HepG2 (cell line): Measurements from ENCODE around the gene CST3. TPM values are rescaled to one million over a fixed set of nuclear protein-coding genes. Genes with fewer than 3 reads are reported as not detected.
A peak's percentile ranks its signal among the peaks of the same experiment; 100 is the strongest.

Experiments used
- ATAC-seq: fragments of 200-7000 bp; cut with Tn5 transposase; 3 replicates; pipeline ENCODE4 v1.9.1; 2020; ENCODE audit warnings: mild to moderate bottlenecking, moderate library complexity
- BruUV-seq: library from RNA; stranded (reverse); fragments of 400-500 nt; replicated peaks from 2 replicates; lab custom pipeline; 2021; lab: Mats Ljungman, UMichigan
- CTCF ChIA-PET: fragments of 300-600 bp; formaldehyde crosslinking; extraction: SDS; loops from one replicate; lab custom pipeline; 2021; ENCODE audit warnings: low total read pairs, inconsistent platforms, low intra/inter-chr PET ratio; lab: Yijun Ruan, JAX
- POLR2A ChIA-PET: fragments of 350-600 bp; sonication (Branson Sonifier 250); formaldehyde crosslinking; loops from one replicate; lab custom pipeline; 2020; ENCODE audit warnings: antibody characterized with exemption, inconsistent platforms; lab: Yijun Ruan, JAX
- DNase-seq: peaks from one replicate; pipeline ENCODE4 v3.0.0-alpha.2; 2015; ENCODE audit warnings: low spot score
- FAIRE-seq: peaks from 3 replicates; lab custom pipeline; 2011; peaks lifted over from hg19 to GRCh38; lab: Jason Lieb, UNC
- H2AFZ ChIP-seq: one replicate; pipeline ENCODE4 v1.6.1; 2011; ENCODE audit warnings: low read length, inconsistent platforms
- H3K27ac ChIP-seq: fragments of 300-600 bp; 3 replicates; pipeline ENCODE4 v1.8.0; 2011; ENCODE audit warnings: mixed run types, mild to moderate bottlenecking, mixed read lengths, low read length, inconsistent platforms; ENCODE audit not compliant: insufficient read depth; ENCODE audit errors: extremely low read length
- H3K27me3 ChIP-seq, 2 experiments: fragments of 200-600 bp in 1 of 2; 2 replicates in 1 of 2; 3 replicates in 1 of 2; pipeline versions ENCODE4 v1.6.0 to v1.8.0; 2011; ENCODE audit warnings: low read length in 2 of 2, mild to moderate bottlenecking in 2 of 2, moderate library complexity in 2 of 2, inconsistent platforms in 1 of 2; ENCODE audit not compliant: insufficient read depth in 2 of 2, control insufficient read depth in 1 of 2
- H3K36me3 ChIP-seq, 2 experiments: fragments of 200-600 bp in 1 of 2; replicated peaks in 1 of 2; 2 replicates in 1 of 2; 3 replicates in 1 of 2; pipeline versions ENCODE4 v1.5.1 to v1.8.0; 2011; ENCODE audit warnings: low read length in 2 of 2, inconsistent platforms in 1 of 2; ENCODE audit not compliant: insufficient read depth in 2 of 2, control insufficient read depth in 1 of 2
- H3K4me1 ChIP-seq: 2 replicates; pipeline ENCODE4 v1.5.1; 2012; ENCODE audit warnings: low read length, inconsistent platforms; ENCODE audit not compliant: insufficient read depth
- H3K4me2 ChIP-seq: 2 replicates; pipeline ENCODE4 v1.6.0; 2011; ENCODE audit warnings: low read depth, low read length, inconsistent platforms
- H3K4me3 ChIP-seq, 3 experiments: fragments of 200-600 bp in 1 of 3; sonication (generic), shearing (Covaris generic) in 1 of 3; replicated peaks in 1 of 3; 2 replicates each; pipeline ENCODE4 v1.5.1; 2011 to 2016; ENCODE audit warnings: low read length in 3 of 3, inconsistent platforms in 2 of 3, low read depth in 2 of 3, mild to moderate bottlenecking in 2 of 3, control low read depth in 1 of 3, mixed read lengths in 1 of 3; ENCODE audit not compliant: insufficient read depth in 1 of 3
- H3K79me2 ChIP-seq: one replicate; pipeline ENCODE4 v1.6.1; 2011; ENCODE audit warnings: low read length, inconsistent platforms; ENCODE audit not compliant: insufficient read depth
- H3K9ac ChIP-seq: 2 replicates; pipeline ENCODE4 v1.6.0; 2011; ENCODE audit warnings: mild to moderate bottlenecking, low read depth, low read length, inconsistent platforms; ENCODE audit not compliant: insufficient read depth
- H3K9me3 ChIP-seq: 2 replicates; pipeline ENCODE4 v1.5.1; 2012; ENCODE audit warnings: mild to moderate bottlenecking, low read length
- H4K20me1 ChIP-seq: 2 replicates; pipeline ENCODE4 v1.6.0; 2011; ENCODE audit warnings: inconsistent platforms, mild to moderate bottlenecking, low read length, moderate library complexity; ENCODE audit not compliant: insufficient read depth
- FOXC1 ChIP-seq: sonication (generic); formaldehyde crosslinking; IDR thresholded peaks from 2 replicates; pipeline ENCODE4 v1.8.0; 2022; ENCODE audit warnings: mild to moderate bottlenecking, missing genetic modification reagents, borderline replicate concordance
- MATR3 ChIP-seq: sonication (generic); formaldehyde crosslinking; IDR thresholded peaks from 2 replicates; pipeline ENCODE4 v1.4.0; 2020; ENCODE audit warnings: missing genetic modification reagents
- MEIS1 ChIP-seq: sonication (generic); formaldehyde crosslinking; IDR thresholded peaks from 2 replicates; pipeline ENCODE4 v1.9.0; 2021; ENCODE audit warnings: mild to moderate bottlenecking, missing genetic modification reagents, moderate library complexity, borderline replicate concordance
- RXRB ChIP-seq: IDR thresholded peaks from 2 replicates; pipeline ENCODE4 v1.6.1; 2016; ENCODE audit warnings: borderline replicate concordance, missing genetic modification reagents, missing compliant biosample characterization
- ZNF598 ChIP-seq: sonication (generic); formaldehyde crosslinking; IDR thresholded peaks from 2 replicates; pipeline ENCODE4 v1.5.1; 2020; ENCODE audit warnings: mild to moderate bottlenecking, missing genetic modification reagents, borderline replicate concordance
- ZSCAN22 ChIP-seq: sonication (generic); formaldehyde crosslinking; IDR thresholded peaks from 2 replicates; pipeline ENCODE4 v1.4.0; 2020; ENCODE audit warnings: mild to moderate bottlenecking, missing genetic modification reagents
- ZZZ3 ChIP-seq: sonication (generic); formaldehyde crosslinking; IDR thresholded peaks from 2 replicates; pipeline ENCODE4 v1.4.0; 2020; ENCODE audit warnings: missing genetic modification reagents, mild to moderate bottlenecking, borderline replicate concordance
- WGBS: methylation state at CpG from one replicate; pipeline ENCODE4 v1.1.6; 2017; ENCODE audit warnings: low lambda C conversion rate; 5-methylcytosine and 5-hydroxymethylcytosine counted together
- in situ Hi-C: cut with HindIII; loops from 2 replicates; pipeline ENCODE4 v1.10.0; 2017; ENCODE audit warnings: low pct_unique_long_range_greater_than_20kb; ENCODE audit not compliant: extremely low pct_ligation_motif_present
- intact Hi-C: fragments of 100-400 bp; cut with micrococcal nuclease; formaldehyde crosslinking; loops from one replicate; pipeline ENCODE4 v1.10.0; 2022; ENCODE audit not compliant: unreplicated experiment
- polyA plus RNA-seq, 8 experiments: library from polyadenylated mRNA; depleted of rRNA in 3 of 8; stranded (reverse) in 7 of 8; unstranded in 1 of 8; fragments of >200 nt; fragmentation: Illumina TruSeq in 4 of 8; extraction: Trizol in 4 of 8; gene quantifications; 2 replicates each; pipeline versions ENCODE4 v1.2.1 to v1.2.3, GENCODE V29; 2011 to 2016; ENCODE audit warnings: low read depth in 4 of 8, missing spikeins in 1 of 8, mixed read lengths in 1 of 8; ENCODE audit not compliant: insufficient read depth in 1 of 8
- total RNA-seq, 5 experiments: library from RNA; depleted of rRNA; stranded (reverse); fragments of >200 nt; fragmentation: Illumina TruSeq; extraction: Trizol; gene quantifications; 2 replicates each; pipeline ENCODE4 v1.2.3, GENCODE V29; 2016; ENCODE audit warnings: low read depth in 1 of 5
- TF ChIP-seq, protein P1 (sequence below): sonication (generic); formaldehyde crosslinking; conservative IDR thresholded peaks from 2 replicates; pipeline ENCODE4 v1.4.0; 2020; ENCODE audit warnings: missing genetic modification reagents
- TF ChIP-seq, protein P2 (sequence below): sonication (generic); formaldehyde crosslinking; IDR thresholded peaks from 2 replicates; pipeline ENCODE4 v1.4.0; 2020; ENCODE audit warnings: missing genetic modification reagents
- TF ChIP-seq, protein P3 (sequence below): sonication (generic); formaldehyde crosslinking; IDR thresholded peaks from 2 replicates; pipeline ENCODE4 v1.5.1; 2020; ENCODE audit warnings: missing genetic modification reagents, mild to moderate bottlenecking, borderline replicate concordance
- TF ChIP-seq, protein P4 (sequence below): IDR thresholded peaks from 2 replicates; pipeline ENCODE4 v1.4.0; 2020; ENCODE audit warnings: mild to moderate bottlenecking, missing genetic modification reagents

CST3 gene
- total and polyA plus RNA-seq, 2 of the 13 experiments (the other 11 are each of a cell fraction or from before 2014, with no cell fraction given): 690 to 1,005 TPM

DNA sequence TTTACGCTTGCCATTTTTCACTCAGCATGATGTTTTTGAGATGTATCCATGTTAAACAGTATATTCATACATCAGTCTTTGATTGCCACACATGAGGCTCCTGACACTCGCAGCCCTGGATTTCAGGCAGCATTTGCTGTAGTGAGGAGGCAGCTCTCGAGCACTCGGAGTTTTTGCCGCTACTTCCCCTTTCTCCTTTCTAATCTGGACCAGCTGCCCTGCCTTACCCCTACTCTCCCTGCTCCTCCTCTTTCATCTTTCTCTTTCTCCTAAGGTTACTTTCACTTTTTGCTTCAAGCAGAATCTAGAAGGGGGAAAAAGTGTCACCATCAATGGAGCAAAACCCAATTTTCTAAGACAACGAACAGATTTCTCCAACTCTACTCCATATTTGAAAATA lies 5.9 kb upstream of the CST3 start (continued):
- TF ChIP-seq, protein P1, sequence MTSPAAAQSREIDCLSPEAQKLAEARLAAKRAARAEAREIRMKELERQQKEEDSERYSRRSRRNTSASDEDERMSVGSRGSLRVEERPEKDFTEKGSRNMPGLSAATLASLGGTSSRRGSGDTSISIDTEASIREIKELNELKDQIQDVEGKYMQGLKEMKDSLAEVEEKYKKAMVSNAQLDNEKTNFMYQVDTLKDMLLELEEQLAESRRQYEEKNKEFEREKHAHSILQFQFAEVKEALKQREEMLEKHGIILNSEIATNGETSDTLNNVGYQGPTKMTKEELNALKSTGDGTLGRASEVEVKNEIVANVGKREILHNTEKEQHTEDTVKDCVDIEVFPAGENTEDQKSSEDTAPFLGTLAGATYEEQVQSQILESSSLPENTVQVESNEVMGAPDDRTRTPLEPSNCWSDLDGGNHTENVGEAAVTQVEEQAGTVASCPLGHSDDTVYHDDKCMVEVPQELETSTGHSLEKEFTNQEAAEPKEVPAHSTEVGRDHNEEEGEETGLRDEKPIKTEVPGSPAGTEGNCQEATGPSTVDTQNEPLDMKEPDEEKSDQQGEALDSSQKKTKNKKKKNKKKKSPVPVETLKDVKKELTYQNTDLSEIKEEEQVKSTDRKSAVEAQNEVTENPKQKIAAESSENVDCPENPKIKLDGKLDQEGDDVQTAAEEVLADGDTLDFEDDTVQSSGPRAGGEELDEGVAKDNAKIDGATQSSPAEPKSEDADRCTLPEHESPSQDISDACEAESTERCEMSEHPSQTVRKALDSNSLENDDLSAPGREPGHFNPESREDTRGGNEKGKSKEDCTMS (CRISPR knock-in tag): no peak
- no peak for TF ChIP-seq MATR3 (CRISPR knock-in tag)

DNA sequence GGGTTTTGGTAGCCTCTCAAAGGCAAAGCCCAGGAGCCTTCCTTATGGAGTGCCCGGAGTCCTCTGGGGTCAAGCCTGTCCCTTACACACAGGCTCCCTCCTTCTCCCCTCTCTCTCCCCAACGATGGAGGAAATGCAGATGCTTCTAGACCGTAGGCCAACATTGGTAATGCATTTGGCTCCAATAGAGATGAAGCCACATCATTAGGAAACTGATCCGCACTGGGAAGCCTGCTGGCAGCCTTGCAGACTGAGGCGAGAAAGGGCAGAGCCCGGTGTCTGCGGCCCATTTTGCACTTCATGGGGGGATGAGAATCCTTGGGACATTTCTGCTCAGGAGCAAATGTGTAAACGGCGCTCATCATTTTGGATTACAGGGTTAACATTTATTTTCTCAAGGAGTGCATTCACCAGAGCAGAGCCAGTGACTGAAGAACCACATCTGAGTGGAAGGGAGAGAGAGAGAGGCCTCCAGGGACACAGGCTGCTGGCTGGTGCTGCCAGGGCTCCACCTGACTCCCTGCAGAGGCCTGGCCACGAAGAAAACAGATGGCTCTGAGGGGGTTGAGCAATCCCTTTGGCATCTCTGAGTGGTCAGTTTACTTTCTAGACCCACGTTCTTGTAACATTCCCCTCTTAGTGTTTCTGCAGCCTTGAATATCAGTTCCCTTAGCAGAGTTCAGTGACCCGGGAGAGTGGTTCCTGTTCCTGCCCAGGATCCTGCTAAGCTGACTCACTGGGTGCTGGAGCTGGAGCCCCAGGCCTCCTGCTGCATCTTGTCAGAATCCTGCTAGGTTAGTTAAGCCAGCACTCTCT lies 4.4 kb upstream of the CST3 start:
- H3K79me2 ChIP-seq: peaks cover 5% of the 10 kb centered on the region
- H4K20me1 ChIP-seq: no peaks in the 10 kb centered on the region
- POLR2A ChIA-PET: interaction anchor here (0.9 to 18.0 kb wide), 10 partner anchors 9 to 221 kb away, joined by 3 to 543 read pairs (median 6); partner anchors contain the start of gene NAPB
- peak overlapping the region; percentile 4; the same call in 1 of the 2 replicates for H3K9ac ChIP-seq
- no peak for FAIRE-seq
- no peak for DNase-seq
- H3K4me2 ChIP-seq: peak overlapping the region; percentile 33; the same call in 1 of the 2 replicates
- H3K9me3 ChIP-seq: no peaks in the 10 kb centered on the region
- 62% methylated on average over 11 of the region's 12 CpGs for WGBS
- H2AFZ ChIP-seq: no peak overlapping the region
- CTCF ChIA-PET: interaction anchor here (1.8 to 2.1 kb wide), 2 partner anchors 24 to 26 kb away, joined by 4 to 9 read pairs; no protein-coding TSS in a partner anchor
- H3K27ac ChIP-seq: no peak overlapping the region
- no peaks in the 10 kb centered on the region for H3K36me3 ChIP-seq
- in situ Hi-C loops: no loop called here
- H3K4me3 ChIP-seq: no peak overlapping the region
- ATAC-seq: no peak
- no TSS peak for BruUV-seq
- intact Hi-C loops: loop anchor here (1.0 kb wide), 1 partner anchor 8 kb away; no protein-coding TSS in a partner anchor
- H3K27me3 ChIP-seq: no peaks in the 10 kb centered on the region; a peak in 1 of 5 replicates
- peaks cover 55% of the 10 kb centered on the region for H3K4me1 ChIP-seq
- TF ChIP-seq FOXC1 (0 out of 2 replicates have a peak, but pooled peaks have one; percentile 23), RXRB (peak; percentile 53; the same call in 1 of the 2 replicates), MEIS1 (CRISPR knock-in tag) (peak; percentile 58; the same call in 1 of the 2 replicates), ZSCAN22 (CRISPR knock-in tag) (no peak), ZZZ3 (no peak), ZNF598 (CRISPR knock-in tag) (no peak; the same call in 1 of the 2 replicates)
- TF ChIP-seq, protein P2, sequence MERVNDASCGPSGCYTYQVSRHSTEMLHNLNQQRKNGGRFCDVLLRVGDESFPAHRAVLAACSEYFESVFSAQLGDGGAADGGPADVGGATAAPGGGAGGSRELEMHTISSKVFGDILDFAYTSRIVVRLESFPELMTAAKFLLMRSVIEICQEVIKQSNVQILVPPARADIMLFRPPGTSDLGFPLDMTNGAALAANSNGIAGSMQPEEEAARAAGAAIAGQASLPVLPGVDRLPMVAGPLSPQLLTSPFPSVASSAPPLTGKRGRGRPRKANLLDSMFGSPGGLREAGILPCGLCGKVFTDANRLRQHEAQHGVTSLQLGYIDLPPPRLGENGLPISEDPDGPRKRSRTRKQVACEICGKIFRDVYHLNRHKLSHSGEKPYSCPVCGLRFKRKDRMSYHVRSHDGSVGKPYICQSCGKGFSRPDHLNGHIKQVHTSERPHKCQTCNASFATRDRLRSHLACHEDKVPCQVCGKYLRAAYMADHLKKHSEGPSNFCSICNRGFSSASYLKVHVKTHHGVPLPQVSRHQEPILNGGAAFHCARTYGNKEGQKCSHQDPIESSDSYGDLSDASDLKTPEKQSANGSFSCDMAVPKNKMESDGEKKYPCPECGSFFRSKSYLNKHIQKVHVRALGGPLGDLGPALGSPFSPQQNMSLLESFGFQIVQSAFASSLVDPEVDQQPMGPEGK: no peak
- TF ChIP-seq, protein P3, sequence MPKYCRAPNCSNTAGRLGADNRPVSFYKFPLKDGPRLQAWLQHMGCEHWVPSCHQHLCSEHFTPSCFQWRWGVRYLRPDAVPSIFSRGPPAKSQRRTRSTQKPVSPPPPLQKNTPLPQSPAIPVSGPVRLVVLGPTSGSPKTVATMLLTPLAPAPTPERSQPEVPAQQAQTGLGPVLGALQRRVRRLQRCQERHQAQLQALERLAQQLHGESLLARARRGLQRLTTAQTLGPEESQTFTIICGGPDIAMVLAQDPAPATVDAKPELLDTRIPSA: no peak
- TF ChIP-seq, protein P4, sequence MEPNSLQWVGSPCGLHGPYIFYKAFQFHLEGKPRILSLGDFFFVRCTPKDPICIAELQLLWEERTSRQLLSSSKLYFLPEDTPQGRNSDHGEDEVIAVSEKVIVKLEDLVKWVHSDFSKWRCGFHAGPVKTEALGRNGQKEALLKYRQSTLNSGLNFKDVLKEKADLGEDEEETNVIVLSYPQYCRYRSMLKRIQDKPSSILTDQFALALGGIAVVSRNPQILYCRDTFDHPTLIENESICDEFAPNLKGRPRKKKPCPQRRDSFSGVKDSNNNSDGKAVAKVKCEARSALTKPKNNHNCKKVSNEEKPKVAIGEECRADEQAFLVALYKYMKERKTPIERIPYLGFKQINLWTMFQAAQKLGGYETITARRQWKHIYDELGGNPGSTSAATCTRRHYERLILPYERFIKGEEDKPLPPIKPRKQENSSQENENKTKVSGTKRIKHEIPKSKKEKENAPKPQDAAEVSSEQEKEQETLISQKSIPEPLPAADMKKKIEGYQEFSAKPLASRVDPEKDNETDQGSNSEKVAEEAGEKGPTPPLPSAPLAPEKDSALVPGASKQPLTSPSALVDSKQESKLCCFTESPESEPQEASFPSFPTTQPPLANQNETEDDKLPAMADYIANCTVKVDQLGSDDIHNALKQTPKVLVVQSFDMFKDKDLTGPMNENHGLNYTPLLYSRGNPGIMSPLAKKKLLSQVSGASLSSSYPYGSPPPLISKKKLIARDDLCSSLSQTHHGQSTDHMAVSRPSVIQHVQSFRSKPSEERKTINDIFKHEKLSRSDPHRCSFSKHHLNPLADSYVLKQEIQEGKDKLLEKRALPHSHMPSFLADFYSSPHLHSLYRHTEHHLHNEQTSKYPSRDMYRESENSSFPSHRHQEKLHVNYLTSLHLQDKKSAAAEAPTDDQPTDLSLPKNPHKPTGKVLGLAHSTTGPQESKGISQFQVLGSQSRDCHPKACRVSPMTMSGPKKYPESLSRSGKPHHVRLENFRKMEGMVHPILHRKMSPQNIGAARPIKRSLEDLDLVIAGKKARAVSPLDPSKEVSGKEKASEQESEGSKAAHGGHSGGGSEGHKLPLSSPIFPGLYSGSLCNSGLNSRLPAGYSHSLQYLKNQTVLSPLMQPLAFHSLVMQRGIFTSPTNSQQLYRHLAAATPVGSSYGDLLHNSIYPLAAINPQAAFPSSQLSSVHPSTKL (CRISPR knock-in tag): peak; percentile 78
